NT2/D1 (cell line): ENCODE measurements around the gene PPM1L.

ENCODE experiments used
- SUZ12 ChIP-seq: IDR thresholded peaks from 2 replicates; pipeline ENCODE4 v1.6.1; 2011; ENCODE audit not compliant: insufficient read length, insufficient read depth; ENCODE audit errors: extremely low read depth
- YY1 ChIP-seq: IDR thresholded peaks from 2 replicates; pipeline ENCODE4 v1.6.1; 2011; ENCODE audit not compliant: insufficient read length, insufficient read depth
- ZNF274 ChIP-seq: IDR thresholded peaks from 2 replicates; pipeline ENCODE4 v1.6.1; 2011; ENCODE audit warnings: mild to moderate bottlenecking, low read depth, low read length

DNA sequence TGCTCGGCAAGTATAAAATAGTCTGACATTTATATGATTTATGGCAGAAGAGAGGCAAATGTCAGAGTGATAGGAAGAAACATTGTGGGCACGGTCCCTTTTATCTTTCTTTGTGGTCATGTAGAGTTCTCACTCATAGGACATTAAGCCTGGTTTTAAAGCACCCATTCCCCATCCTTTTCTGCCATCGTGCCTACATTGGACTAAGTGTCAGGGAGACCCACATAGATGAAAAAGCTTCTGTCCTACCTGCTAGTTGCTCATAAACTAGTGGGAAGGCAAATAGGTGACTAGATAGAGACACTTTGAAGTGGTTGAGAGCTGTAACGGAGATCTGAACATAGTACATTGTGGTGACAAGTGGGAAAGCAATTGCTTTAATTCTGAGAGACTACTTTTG, 193.4 kb downstream of the PPM1L start:
- TF ChIP-seq SUZ12 (no peak), ZNF274 (no peak), YY1 (no peak)
